HG02763 (cell line): ENCODE data around the gene HNRNPA1.

Experiments
- ATAC-seq: cut with Tn5 transposase; IDR thresholded peaks from one replicate; pipeline ENCODE4 v1.9.1; 2021; ENCODE audit warnings: mild to moderate bottlenecking, moderate library complexity; ENCODE audit not compliant: unreplicated experiment

The HNRNPA1 gene

GRCh38 chr12:54333420-54334034 is 53.0 kb downstream of the HNRNPA1 start:
- no peak for ATAC-seq
